NCI-H526 treated with DMSO at 0.1 percent for 48 hours (cell line): ENCODE data around the gene ATP10B.

ENCODE experiments used
- DNase-seq: peaks from one replicate; lab custom pipeline; 2025; lab: John Stamatoyannopoulos, UW

The ATP10B gene

DNA sequence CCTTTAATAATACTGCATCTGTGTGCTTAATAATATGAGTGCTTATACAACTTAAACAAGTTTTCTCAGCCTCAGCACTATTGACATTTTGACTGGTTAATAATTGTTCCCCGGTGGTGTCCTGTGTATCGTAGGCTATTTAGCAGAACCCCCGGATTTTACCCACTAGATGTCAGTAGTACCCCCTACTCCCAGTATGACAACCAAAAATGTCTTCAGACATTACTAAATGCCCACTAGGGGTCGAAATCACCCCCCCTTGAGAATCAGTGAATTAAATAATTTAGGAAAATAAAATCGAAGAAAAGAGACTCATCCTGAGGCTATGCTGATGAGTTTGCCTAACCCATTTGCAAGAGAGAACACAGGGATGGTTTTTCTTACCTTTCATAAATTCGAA lies 166.3 kb downstream of the ATP10B start:
- peak; percentile 3 for DNase-seq

DNA sequence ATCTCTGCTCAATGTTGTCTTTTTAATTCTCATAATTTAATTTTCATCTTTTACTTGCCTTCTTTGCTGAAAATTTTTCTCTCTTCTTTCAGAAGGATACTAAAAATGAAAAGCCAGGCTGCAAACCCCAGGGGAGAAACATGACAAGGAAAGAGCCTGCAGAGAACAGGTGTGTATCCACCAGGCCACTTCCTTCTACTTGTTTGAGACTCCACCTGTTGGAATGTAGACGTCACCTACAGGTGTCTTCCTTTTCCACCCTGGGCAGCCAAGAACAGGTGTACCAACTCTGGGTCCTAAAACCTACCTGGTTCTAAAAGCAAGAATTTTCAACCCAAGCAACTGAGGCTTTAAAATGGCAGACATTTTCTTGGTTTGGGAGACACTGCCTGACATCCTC lies 166.8 kb downstream of the ATP10B start:
- DNase-seq, result no peak

DNA sequence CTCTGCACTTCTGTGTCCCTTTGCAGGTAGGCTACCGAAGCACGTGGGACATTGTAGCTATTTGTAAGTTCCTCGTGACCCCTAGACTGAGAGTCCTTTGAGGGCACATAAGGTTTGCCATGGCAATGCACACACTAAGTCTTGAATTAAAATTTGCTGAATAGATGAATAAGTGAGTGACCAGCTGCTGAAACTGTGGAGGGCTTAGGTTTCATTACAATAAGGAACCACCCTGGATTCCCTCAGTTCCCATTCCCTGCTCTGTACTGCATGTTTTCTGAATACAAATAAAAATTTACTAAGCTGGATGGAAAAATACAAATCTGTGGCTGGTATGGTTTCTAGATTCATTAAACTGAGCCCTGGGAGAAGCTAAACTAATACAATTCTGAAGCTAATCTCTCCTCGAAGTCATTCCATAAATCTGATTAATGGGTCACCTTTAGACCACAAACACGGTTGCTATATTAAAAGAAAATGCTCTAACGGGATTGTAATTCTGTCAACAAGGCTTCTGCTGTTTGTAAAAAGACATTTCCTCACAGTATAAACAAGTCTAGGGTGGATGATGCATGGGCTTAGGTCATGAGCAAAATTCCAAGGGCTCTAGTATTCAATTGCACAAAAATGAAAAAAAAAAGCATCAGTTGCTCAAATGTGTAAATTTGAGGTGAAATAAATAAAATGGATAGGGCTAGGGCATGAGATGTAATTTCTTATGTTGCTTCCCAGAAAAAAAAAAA lies 172.3 kb downstream of the ATP10B start:
- no peak for DNase-seq

GRCh38 chr5:160675988-160676387 lies 176.0 kb downstream of the ATP10B start:
- DNase-seq, result no peak

GRCh38 chr5:160674901-160675300 lies 177.1 kb downstream of the ATP10B start:
- DNase-seq, result no peak

GRCh38 chr5:160672521-160672920 lies 179.5 kb downstream of the ATP10B start:
- DNase-seq, result no peak

- DNase-seq, result no peak
Observed at GRCh38 chr5:160668356-160668755, 183.7 kb downstream of the ATP10B start.

DNA sequence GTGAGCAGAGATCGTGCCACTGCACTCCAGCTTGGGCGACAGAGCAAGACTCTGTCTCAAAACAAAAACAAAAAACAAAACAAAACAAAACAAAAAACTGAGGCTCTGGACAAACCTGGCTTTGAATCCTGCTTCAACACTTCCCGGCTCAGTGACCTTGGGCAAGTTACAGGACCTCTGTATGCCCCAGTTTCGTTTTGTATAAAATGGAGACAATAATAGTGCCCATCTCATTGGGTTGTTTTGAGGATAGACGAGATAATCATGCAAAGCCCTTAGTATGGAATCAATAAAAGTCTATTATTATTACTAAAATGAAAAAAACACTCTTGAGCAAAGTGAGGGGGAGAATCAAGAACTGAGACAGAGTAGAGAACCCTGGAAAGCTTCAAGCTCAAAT lies 184.9 kb downstream of the ATP10B start:
- no peak for DNase-seq

DNA sequence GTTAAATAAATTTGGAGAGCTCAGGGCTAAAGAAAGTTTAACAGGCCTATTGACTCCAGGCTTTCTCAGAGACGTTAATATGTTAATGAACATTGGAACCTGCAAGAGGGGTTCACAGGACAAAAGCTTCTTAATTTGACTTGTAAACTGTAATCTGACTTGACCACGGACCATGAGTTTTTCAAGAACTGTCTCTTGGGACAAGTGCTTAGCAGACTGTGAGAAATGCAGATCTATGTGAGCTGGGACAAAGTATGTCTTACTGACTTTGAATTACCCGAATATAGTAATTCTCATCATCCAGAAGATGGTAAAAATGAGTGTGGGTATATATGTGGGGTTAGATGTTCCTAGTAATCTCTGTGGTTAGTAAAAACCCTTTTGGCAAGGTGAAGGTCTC lies 186.6 kb downstream of the ATP10B start:
- DNase-seq, result no peak

- DNase-seq, result no peak
Observed at GRCh38 chr5:160660132-160660531, 191.9 kb downstream of the ATP10B start.

DNA sequence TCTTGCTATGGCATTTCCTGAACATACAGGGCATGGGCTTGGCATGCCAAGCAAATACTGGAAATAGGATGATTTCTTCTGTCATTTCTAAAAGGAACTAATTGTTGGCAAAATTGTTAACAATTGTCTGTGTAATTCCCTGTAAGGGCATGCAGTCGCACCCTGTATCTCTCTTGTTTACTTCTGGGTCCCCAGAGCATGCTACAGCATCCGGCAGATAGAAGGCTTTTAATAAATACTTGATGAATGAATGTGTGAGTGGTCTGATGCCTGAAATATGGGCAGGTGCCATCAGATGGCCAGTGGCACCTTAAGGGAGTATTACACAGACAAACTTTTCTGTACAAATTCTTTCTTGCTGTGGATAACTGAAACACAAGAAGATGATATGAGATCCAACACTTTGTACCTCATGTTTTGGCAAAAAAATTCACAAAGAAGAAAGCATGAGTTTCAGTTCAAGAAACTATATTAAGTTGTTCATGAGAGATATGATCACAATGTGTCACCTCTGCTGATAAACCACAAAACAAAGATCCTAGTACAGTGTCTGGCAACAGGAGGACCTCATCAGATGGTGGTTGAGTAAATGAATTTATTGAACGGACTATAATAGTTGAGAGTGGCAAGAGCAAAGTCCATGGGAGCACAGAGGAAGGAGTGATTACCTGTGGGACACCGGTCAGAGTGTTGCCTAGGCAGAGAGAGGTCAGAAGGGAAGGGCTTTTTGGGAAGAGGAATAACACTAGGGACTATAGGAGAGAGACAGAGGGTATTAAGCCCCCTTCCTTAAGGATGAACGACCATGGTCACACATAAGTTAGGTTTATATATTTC lies 194.2 kb downstream of the ATP10B start:
- no peak for DNase-seq

DNA sequence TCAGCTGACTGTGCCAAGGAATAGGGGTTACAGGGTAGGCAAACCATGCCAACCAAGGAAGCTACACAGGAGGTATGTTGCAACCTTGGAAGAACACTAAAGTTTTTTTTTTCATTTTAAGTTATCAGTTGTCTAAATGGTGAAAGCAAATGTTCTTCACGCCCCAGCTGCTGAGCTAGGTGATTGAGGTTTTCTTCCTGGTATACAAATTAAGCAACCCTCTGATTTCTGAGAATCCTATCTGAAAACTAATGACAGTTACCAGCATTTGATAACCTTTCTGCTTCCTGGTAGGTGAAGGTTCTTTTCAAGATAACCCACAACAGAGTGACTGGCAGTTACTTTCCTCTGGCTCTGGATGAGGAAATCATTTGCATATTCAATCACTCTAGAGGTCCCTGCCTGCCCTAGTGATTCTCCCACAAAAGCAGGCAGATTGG lies 194.9 kb downstream of the ATP10B start:
- peak; percentile 1 for DNase-seq

- no peak for DNase-seq
Observed at GRCh38 chr5:160655717-160656116, 196.3 kb downstream of the ATP10B start.

GRCh38 chr5:160651692-160652645 lies 200.0 kb downstream of the ATP10B start:
- no peak for DNase-seq

DNA sequence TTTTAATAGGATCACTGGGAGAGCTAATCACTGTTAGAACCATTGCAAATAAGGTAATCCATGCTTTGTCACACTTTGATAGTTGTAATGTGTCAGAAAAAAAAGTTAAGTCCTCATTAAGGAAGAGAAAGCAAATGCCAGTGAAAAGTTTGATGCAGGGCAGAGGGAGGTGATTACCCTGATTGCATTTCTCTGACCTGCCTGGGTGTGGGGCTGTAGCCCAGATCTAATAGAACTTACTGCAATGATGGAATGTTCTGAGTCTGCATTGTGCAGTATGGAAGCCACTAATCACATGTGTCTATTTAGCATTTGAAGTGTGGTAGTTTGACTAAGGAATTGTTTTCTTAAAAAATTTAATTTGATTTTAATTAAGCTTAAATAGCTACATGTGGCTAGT lies 202.7 kb downstream of the ATP10B start:
- DNase-seq, result no peak

- DNase-seq, result no peak
Observed at GRCh38 chr5:160646033-160646432, 206.0 kb downstream of the ATP10B start.

DNA sequence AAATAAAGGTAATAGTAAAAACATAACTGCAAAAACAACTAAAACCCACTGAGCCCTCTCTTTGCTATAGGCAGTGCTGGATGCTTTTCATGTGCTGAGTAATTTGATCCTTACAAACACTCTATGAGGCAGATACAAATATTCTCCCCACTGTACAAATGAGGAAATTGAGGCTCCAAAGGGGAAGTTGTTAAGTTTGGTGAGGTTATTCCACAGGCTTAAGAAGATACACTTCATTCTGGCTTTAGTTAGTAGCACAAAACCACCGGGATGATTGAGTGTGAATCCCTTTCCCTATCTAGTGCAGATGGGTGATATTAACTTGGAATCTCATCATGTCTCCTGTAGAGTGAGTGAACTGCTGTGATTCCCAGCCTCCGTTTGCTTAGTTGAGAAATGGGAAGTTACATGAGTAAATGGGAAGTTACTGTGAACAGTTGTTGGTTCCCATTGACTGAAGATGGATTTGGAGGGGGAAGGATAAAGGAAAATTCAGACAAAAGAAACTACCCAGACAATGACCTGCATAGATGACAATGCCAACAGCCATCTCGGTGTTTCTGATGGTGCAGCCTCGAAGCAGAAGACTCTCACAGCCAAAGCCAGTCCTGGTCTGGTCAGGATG lies 208.3 kb downstream of the ATP10B start:
- no peak for DNase-seq

DNA sequence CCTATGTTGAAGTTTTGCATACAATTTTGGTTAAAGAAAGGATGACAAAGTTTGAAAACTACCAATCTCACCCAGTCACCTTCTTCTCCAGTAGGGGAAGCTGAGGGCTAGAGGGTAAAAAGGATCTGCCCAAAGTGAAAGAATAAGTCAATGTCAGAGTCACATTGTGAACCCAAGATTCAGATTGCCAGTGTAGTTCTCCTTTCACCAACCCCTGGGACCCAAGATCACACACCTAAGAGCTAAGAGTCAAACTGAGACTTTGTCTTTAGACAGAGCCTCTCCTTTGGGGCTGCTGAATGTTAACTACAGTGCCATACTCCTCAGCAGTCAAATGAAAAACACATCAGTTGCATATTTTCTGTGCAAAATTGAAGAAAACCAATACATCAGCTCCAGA lies 210.6 kb downstream of the ATP10B start:
- no peak for DNase-seq

- no peak for DNase-seq
Observed at GRCh38 chr5:160640406-160640805, 211.6 kb downstream of the ATP10B start.

DNA sequence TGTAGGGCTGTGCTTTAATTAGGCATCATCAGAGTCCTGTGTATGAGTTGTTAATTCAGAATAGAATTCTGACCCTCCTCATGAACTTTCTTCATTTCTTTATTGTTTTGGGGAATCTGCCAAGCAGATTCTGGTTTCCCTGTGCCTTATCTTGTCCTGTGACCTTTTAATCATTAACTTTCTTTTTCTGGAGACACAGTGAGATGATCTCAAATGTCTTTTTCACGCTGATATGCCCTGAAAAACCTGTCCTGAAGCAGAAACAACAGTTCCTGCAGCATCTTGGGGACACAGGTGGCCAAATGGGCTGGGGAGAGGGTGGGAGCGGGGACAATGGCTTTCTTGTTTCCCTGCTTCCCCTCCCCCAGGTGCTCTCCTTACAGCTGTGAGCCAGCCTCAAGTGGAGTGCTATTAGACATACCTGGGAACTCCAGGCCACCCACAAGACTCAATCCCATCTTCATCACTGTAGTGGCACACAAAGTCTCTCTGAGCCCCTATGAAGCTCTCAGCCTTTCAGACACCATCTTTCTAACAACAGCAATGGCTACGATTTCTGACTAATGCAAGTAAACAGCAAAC lies 213.8 kb downstream of the ATP10B start:
- DNase-seq, result no peak

DNA sequence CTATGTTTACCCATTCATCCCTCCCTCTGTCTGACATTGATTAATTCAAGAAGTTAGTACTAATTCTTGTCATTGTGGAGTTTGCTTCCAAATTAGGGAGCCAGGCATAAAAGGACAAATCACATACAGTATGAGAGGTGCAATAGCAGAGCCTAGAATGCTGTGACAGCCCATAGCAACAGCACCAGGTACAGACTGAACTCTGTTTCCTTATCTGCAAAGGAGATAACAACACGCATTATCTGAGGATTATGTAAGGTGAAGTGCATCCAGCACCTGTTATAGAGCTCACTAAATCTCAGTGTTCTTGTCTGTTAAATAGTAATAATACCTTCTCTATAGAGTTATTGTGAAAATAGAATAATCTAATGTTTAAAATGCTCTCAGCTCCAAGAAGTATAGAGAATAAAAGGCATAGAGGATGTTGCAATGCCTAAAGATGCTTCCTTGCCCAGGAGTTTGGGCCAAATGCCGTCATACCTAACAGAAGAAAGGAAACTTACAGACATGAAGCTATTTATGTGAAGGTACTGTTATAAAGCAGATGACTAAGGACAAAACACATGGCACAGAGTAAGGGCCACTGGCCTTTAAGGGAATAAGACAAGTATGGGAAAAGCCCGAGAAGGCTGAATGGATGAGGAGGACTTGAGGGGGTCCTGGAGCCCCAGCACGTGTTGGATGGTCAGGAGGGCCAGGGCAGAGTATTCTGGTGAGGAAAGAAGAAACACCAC lies 214.5 kb downstream of the ATP10B start:
- DNase-seq, result no peak
